HG03469 (cell line): ENCODE data around the gene TRABD.

Source experiments
- ATAC-seq: cut with Tn5 transposase; IDR thresholded peaks from one replicate; pipeline ENCODE4 v1.9.1; 2021; ENCODE audit warnings: mild to moderate bottlenecking, moderate library complexity, moderate number of reproducible peaks; ENCODE audit not compliant: unreplicated experiment

Gene TRABD

GRCh38 chr22:50173311-50173982 is 12.3 kb upstream of the TRABD start:
- ATAC-seq = no peak

- no peak for ATAC-seq
Measured at GRCh38 chr22:50173983-50174355, 11.7 kb upstream of the TRABD start.

GRCh38 chr22:50174382-50175190 is 11.1 kb upstream of the TRABD start:
- no peak for ATAC-seq

DNA sequence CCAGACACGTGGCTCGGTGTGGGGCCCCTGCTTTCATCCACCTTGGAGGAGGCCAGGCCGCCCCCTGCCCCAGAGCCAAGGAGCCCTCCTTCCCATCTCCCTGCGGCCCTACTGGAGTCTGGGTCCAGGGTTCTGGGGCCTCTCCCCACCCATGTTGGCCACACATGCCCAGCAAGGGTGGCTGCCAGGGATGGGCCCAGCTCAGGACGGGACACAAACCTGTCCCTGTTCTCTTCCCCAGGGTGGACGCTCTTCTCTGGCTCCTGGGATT is 10.6 kb upstream of the TRABD start:
- ATAC-seq = no peak

GRCh38 chr22:50175921-50176849 is 9.5 kb upstream of the TRABD start:
- no peak for ATAC-seq

GRCh38 chr22:50176850-50177536 is 8.7 kb upstream of the TRABD start:
- no peak for ATAC-seq

GRCh38 chr22:50177537-50178470 is 7.9 kb upstream of the TRABD start:
- no peak for ATAC-seq

DNA sequence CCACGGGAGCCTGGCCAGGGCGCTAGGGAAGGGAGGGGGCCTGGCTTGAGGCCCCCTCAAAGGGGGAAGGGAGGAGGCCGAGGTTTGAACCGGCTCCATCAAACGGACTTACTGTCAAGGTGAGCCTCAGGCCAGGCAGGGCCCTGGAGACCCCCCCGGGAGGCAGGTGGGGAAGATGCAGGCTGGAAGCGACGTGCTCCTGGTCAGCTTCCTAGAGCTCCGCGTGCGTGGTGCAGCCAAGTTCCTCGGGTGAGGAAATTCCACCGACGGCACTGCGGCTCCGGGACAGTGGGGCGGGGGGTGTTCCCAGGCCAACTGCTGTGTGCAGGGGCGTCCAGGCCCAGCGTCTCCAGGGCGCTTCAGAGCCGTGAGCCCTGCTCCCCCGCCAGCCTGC is 7.2 kb upstream of the TRABD start:
- ATAC-seq = no peak

DNA sequence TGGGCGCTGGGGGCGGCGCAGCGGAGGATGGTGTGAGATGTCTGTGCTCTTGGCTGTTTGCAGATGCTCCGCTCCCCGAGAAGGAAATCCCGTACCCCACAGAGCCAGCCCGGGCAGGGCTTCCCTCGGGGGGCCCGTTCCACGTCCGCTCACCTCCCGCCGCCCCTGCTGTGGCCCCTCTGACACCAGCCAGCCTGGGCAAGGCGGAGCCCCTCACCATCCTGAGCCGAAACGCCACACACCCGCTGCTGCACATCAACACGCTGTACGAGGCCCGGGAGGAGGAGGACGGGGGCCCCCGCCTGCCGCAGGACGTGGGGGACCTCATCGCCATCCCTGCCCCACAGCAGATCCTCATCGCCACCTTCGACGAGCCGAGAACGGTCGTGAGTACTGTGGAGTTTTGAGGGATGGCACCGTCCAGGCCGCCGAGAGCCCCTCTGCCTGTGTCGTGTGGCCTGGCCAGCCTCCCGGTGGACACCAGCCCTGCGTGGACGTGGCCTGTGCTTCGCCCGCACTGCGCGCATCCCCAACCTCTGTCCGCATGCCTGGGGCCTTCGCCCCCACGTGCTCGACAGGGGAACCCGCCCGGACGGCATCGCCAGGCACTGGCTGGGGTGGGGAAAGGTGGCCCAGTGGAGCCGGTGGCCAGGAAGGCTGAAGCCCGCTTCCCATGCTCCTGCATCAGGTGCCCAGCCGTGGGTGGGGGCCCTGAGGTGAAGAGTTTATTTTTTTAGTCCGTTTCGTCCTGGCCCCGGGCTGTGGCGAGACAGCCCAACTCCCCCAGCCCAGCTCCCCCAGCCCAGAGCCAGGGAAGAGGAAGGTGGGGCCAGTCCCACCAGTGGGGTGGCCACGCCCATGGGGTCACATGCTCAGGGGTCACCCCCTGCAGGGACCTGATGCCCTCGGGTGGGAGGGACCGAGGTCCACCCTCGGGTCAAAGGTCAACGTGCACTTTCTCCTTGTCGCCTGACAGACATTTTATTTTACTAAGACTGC is 6.5 kb upstream of the TRABD start:
- ATAC-seq = no peak

GRCh38 chr22:50179937-50180726 is 5.6 kb upstream of the TRABD start:
- ATAC-seq = no peak

GRCh38 chr22:50180727-50181521 is 4.8 kb upstream of the TRABD start:
- no peak for ATAC-seq

DNA sequence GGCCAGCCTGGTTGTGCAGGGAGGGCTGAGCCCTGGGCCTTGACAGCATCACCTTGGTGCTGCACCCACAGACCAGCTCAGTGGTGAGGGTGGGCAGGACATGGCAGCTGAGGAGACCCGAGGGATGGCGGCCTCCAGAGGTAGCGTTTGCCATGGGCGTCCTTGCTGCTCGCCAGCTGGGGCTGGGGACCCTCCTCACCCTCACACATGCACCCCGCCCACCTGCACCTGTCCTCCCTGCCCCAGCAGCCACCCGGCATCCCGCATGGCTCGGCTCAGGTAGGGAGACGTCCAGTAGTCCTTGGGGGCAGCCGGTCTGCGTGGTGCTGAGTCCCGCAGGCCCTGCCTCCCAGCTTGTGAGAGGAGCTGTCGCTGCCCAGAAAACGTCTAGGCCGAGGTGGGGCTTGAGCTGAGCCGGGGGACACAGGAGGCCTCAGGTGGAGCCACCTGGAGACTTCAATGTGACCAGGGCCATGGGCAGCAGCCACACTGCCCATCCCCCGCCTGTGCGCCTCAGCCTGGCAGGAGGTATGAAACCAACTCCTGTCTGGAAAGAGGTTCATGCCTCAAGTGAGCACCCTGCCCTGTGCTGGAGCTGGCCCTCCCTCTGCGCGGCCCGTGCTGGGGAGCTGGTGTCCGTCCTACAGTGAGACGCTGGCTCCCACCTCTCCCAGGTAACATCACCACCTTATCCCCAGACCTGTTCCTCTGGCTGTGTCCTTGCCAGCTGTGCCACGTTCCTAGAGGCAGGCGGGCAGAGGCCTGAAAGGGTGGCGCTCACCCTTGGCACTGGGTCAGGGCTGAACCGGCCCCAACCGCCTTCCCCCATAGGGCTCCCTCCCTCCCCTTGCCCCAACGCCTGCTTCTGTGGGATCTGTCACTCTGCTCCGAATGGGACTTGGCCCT is 3.3 kb upstream of the TRABD start:
- ATAC-seq = no peak

GRCh38 chr22:50183141-50183971 is 2.4 kb upstream of the TRABD start:
- ATAC-seq = no peak

DNA sequence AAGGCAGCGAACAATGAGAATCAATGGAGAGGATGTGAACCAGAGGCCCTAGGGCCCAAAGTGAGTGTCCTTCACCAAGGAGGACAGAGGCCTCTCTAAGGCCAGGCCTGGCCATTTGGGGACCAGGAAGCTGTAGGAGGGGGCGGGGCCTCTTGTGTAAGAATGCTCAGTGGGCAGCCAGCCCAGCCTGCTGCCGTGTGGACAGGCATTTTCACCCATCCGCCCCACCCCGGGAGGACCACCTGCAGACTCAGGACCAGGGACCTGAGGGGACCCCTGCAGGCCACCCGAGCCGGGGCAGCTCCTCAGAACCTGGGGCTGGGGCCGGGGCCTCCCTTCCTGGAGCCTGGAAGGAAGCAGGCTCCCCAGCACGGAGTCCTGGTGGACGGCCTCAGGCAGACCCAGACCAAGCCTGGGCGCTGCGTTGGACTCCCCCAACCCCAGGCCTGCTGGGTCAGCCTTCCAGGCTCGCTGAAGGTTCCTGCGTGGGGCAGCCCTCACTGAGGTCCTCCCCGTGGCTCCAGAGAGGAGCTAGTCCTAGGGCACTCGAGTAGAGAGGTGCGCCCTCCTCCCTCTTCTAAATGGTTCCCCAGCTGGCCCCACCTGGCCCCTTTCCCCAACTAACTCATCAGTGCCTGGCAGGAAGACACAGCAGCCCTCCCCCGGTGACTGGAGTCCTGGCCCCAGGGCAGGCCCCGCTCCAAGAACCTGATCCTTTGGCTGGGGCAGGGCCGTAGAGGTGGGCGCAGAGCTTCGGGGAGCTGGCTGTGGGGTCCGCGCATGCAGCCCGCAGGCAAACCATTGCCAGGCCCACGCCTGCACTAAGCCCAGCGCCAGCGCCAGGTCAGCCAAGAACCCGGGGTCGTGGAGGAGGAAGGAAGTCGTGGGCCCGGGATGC is 1.5 kb upstream of the TRABD start:
- ATAC-seq = no peak
